Measurements from ENCODE around the gene OVCA2. TPM values are rescaled to one million over a fixed set of nuclear protein-coding genes. Genes with fewer than 3 reads are reported as not detected.

The OVCA2 gene
- total RNA-seq, 1 experiment from 2014 or later: 24.6 TPM

DNA sequence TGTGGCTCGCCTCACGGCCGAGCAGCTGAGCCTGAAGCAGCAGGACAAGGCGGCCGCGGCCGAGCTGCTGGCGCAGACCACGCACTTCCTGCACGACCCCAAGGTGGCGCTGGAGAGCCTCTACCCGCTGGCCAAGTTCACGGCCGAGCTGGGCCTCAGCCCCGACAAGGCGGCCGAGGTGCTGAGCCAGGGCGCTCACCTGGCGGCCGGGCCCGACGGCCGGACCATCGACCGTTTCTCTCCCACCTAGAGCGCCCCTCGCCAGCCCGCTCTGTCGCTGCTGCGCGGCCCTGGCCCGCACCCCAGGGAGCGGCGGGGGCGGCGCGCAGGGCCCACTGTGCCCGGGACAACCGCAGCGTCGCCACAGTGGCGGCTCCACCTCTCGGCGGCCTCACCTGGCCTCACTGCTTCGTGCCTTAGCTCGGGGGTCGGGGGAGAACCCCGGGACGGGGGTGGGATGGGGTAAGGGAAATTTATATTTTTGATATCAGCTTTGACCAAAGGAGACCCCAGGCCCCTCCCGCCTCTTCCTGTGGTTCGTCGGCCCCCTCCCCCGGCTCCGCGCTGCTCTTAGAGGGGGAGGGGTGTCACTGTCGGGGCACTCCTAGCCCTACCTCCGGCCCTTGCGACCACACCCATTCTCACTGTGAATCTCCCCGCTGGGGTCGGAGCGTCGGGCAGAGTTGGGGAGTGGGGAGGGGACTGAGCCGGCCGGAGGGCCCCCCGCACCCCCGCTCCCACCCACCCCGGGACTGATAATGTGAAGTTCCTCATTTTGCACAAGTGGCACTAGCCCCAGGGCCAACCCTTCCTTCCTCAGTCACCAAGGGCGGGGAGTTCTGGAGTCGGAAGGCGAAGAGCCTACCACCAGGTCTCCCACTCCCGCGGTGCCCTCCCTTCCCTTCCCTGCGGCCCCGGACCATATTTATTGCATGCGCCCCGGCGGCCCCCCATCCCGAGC, 17.0 kb downstream of the OVCA2 start:
- Histone ChIP-seq H3K23me2 (ENCODE audit: insufficient read length, low read depth, low read length, poor library complexity, severe bottlenecking) (peaks cover 9% of the 10 kb centered on the region), H3K23ac (ENCODE audit: insufficient read length, low read depth, low read length) (no peak overlapping the region), H3K4me1 (ENCODE audit: insufficient read depth, low read length) (peaks cover 5% of the 10 kb centered on the region; the same call in 1 of the 2 replicates), H2BK20ac (ENCODE audit: low read depth, low read length, poor library complexity, severe bottlenecking) (no peak overlapping the region), H3K9me3 (ENCODE audit: control insufficient read depth, low read depth, low read length) (no peaks in the 10 kb centered on the region), H2BK15ac (ENCODE audit: low read depth, low read length) (no peak overlapping the region), H2BK120ac (ENCODE audit: low read depth, low read length, poor library complexity, severe bottlenecking) (no peak overlapping the region), H3K27me3 (ENCODE audit: insufficient read depth, low read length) (peaks cover 37% of the 10 kb centered on the region), H2AFZ (ENCODE audit: low read length) (no peak overlapping the region), H3K27ac (ENCODE audit: insufficient read length, low read depth, low read length) (no peak overlapping the region), H3K79me1 (ENCODE audit: insufficient read depth, low read depth, low read length, poor library complexity, severe bottlenecking) (no peaks in the 10 kb centered on the region), H3K9ac (ENCODE audit: extremely low read depth, insufficient read length, low read length) (no peak overlapping the region), H3K56ac (ENCODE audit: insufficient read length, low read depth, low read length) (no peak overlapping the region), H4K8ac (replicated peaks; ENCODE audit: insufficient read length, low read depth, low read length) (no peak overlapping the region), H4K5ac (ENCODE audit: insufficient read length, low read depth, low read length) (no peak overlapping the region), H3K18ac (ENCODE audit: insufficient read length, low read depth, low read length) (no peak overlapping the region), H3K14ac (ENCODE audit: insufficient read depth, low read length) (no peak overlapping the region), H3K4me2 (ENCODE audit: insufficient read depth, insufficient read length, low read length) (peak overlapping the region; percentile 29), H3T11ph (ENCODE audit: low read length) (no peak overlapping the region), H2BK5ac (ENCODE audit: insufficient read length, low read length) (no peak overlapping the region), H2AK5ac (ENCODE audit: insufficient read length, low read length) (no peak overlapping the region), H2BK12ac (ENCODE audit: insufficient read length, low read depth, low read length) (no peak overlapping the region), H4K20me1 (ENCODE audit: control insufficient read depth, insufficient read depth, insufficient read length) (peaks cover 4% of the 10 kb centered on the region), H3K4ac (ENCODE audit: low read depth, low read length) (no peak overlapping the region), H4K91ac (ENCODE audit: insufficient read length, low read depth, low read length) (no peak overlapping the region), H3K79me2 (ENCODE audit: insufficient read depth, low read length) (no peaks in the 10 kb centered on the region)
- Mint-ChIP-seq H3K4me3 (peak overlapping the region in 1 of 2 experiments; percentile 50; a peak in 1 of 5 replicates), H3K27me3 (ENCODE audit: low read depth) (peaks cover 56% of the 10 kb centered on the region), H3K9me3 (no peaks in the 10 kb centered on the region), H3K36me3 (ENCODE audit: insufficient read depth in 1 of 3, low read depth in 3 of 3) (peaks cover 0 to 19% (median 7%) of the 10 kb centered on the region in 3 experiments; a peak in 6 of 7 replicates), H3K27ac (no peak overlapping the region), H3K4me1 (peaks cover 20 to 34% of the 10 kb centered on the region in 2 experiments)
- peak; percentile 91 for DNase-seq
- TF ChIP-seq, protein P1, sequence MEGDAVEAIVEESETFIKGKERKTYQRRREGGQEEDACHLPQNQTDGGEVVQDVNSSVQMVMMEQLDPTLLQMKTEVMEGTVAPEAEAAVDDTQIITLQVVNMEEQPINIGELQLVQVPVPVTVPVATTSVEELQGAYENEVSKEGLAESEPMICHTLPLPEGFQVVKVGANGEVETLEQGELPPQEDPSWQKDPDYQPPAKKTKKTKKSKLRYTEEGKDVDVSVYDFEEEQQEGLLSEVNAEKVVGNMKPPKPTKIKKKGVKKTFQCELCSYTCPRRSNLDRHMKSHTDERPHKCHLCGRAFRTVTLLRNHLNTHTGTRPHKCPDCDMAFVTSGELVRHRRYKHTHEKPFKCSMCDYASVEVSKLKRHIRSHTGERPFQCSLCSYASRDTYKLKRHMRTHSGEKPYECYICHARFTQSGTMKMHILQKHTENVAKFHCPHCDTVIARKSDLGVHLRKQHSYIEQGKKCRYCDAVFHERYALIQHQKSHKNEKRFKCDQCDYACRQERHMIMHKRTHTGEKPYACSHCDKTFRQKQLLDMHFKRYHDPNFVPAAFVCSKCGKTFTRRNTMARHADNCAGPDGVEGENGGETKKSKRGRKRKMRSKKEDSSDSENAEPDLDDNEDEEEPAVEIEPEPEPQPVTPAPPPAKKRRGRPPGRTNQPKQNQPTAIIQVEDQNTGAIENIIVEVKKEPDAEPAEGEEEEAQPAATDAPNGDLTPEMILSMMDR (conservative IDR thresholded peaks at IDR 0.05): peak; percentile 90
- whole genome bisulfite sequencing (ENCODE audit: extremely low coverage, insufficient read length, low lambda C conversion rate): no CpG with 5 or more reads among the region's 78 CpGs

All from H9 (cell line).